Measurements from ENCODE around the gene TMPRSS13.

GRCh38 chr11:117869604-117870003, 59.6 kb downstream of the TMPRSS13 start:
- TF ChIP-seq EZH2 (IDR thresholded peaks at IDR 0.05; ENCODE audit: insufficient read depth, poor library complexity, severe bottlenecking), result no peak
- TF ChIP-seq EZH2phosphoT487 (IDR thresholded peaks at IDR 0.05; ENCODE audit: insufficient read depth, low read depth), result no peak
